Natural killer cell (primary cell): Measurements from ENCODE around the gene SLC17A7. TPM values are rescaled to one million over a fixed set of nuclear protein-coding genes. Genes with fewer than 3 reads are reported as not detected.

Source experiments
- ATAC-seq, 3 donors: fragments of 150-1000 bp in 2 of 3; fragments of 200-7000 bp in 1 of 3; cut with Tn5 transposase; 1 replicate in 1 of 3; 2 replicates in 2 of 3; pipeline ENCODE4 v1.10.0; 2021; ENCODE audit warnings: mild to moderate bottlenecking in 2 of 3, moderate library complexity in 2 of 3
- DNase-seq, 2 donors: peaks; one replicate each; pipeline versions ENCODE4 v3.0.0 to v3.0.0-alpha.2; 2013 to 2021; ENCODE audit warnings: mixed read lengths in 1 of 2
- H3K27ac ChIP-seq: one replicate; pipeline ENCODE4 v1.5.1; 2013; ENCODE audit warnings: mild to moderate bottlenecking, low read length
- H3K27me3 ChIP-seq: one replicate; pipeline ENCODE4 v1.6.1; 2013; ENCODE audit warnings: low read length; ENCODE audit not compliant: control insufficient read depth, insufficient read depth
- H3K36me3 ChIP-seq: one replicate; pipeline ENCODE4 v1.6.1; 2013; ENCODE audit warnings: low read length; ENCODE audit not compliant: control insufficient read depth, insufficient read depth
- H3K4me1 ChIP-seq: one replicate; pipeline ENCODE4 v1.6.1; 2013; ENCODE audit warnings: low read length; ENCODE audit not compliant: control insufficient read depth, insufficient read depth
- H3K4me3 ChIP-seq: one replicate; pipeline ENCODE4 v1.5.1; 2013; ENCODE audit warnings: low read length
- H3K9me3 ChIP-seq: one replicate; pipeline ENCODE4 v1.6.1; 2013; ENCODE audit warnings: low read length; ENCODE audit not compliant: control insufficient read depth, insufficient read depth
- H3K27ac Mint-ChIP-seq, 2 donors: one replicate each; pipeline ENCODE4 v1.8.0; 2022; ENCODE audit warnings: mild to moderate bottlenecking in 2 of 2, mixed read lengths in 2 of 2, moderate library complexity in 1 of 2
- H3K27me3 Mint-ChIP-seq, 2 donors: one replicate each; pipeline ENCODE4 v1.8.0; 2022; ENCODE audit warnings: low read depth in 2 of 2, mixed read lengths in 2 of 2
- H3K36me3 Mint-ChIP-seq: one replicate; pipeline ENCODE4 v1.8.0; 2022; ENCODE audit warnings: mixed read lengths
- H3K4me1 Mint-ChIP-seq, 2 donors: one replicate each; pipeline ENCODE4 v1.8.0; 2022; ENCODE audit warnings: mixed read lengths in 2 of 2
- H3K4me3 Mint-ChIP-seq: one replicate; pipeline ENCODE4 v1.8.0; 2022; ENCODE audit warnings: mild to moderate bottlenecking, moderate library complexity, mixed read lengths
- H3K9me3 Mint-ChIP-seq, 2 donors: one replicate each; pipeline ENCODE4 v1.8.0; 2022; ENCODE audit warnings: mixed read lengths in 2 of 2
- WGBS: methylation state at CpG from one replicate; pipeline ENCODE4 v1.1.7; 2013; ENCODE audit warnings: missing lambda C conversion rate; ENCODE audit not compliant: insufficient coverage; 5-methylcytosine and 5-hydroxymethylcytosine counted together
- intact Hi-C: fragments of 100-400 bp; cut with micrococcal nuclease; formaldehyde crosslinking; loops from one replicate; pipeline ENCODE4 v1.14.2; 2022
- total RNA-seq, 4 donors: library from RNA; stranded (reverse); fragments of 120-200 nt in 1 of 4; gene quantifications; one replicate each; pipeline versions ENCODE4 v1.2.3 to v1.2.4, GENCODE V29; 2013 to 2022
- TF ChIP-seq, protein P1 (sequence below): fragments of 200-600 bp; IDR thresholded peaks from one replicate; pipeline ENCODE4 v1.8.0; 2022; ENCODE audit warnings: antibody characterized with exemption

Gene SLC17A7
- total RNA-seq, 3 donors from 2014 or later (not counting 1 experiment from before 2014, with no cell fraction given): not detected

DNA sequence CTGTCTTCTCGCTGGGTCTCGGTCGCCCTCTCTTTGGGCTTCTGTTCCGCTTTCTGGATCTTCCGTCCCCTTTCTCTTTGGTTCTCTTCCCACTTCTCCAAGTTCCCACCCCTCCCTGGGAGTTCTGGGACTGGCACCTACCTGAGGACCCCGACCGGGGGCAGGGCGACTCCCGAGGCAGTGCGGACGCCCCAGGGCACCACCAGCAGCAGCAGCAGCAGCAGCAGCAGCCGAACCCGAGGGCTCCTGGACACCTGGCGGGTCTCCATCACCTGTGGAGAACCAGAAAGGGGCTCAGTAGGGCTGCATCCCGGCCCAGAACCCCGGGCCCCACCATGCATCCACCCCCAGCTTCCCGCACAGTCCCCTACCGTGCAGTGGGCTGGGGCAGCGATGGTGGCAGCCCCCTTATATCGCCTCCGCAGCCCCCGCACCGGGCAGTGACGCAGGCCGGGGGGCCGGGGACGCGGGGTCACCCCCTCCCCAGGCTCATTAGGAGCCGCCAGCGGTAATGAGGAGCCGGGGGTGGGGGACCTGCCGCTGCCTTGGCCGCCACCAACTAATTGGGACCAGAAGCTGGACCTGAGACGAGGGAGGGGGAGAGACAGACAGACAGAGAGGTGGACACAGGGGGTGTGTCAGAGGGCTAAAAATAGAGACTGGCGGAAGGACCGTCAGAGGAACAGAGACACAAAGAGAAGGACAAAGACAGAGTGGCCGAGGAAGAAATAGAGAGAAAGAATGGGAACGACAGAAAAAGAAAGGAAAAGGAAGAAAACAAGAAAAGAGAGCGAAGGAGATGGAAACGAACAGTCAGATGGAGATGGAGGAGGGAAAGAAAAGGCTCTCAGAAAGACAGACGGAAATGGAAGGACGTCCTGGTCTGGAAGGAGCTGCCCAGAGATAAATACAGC, 18.0 kb downstream of the SLC17A7 start, which contains the start of gene PTH2:
TSS of gene PTH2 (minus strand) at position 371 of the 914 bp plus-strand sequence. CDS start at position 269, 102 bp downstream.
- no peak within 1 kb of the TSS for H3K27ac ChIP-seq
- H3K4me3 ChIP-seq: no peak within 1 kb of the TSS
- no peaks in the 10 kb centered on the region for H3K36me3 ChIP-seq
- intact Hi-C loops: no loop called here
- Mint-ChIP-seq H3K9me3 (no peaks in the 10 kb centered on the region), H3K4me1 (peaks cover 57 to 58% of the 10 kb centered on the region in 2 donors), H3K27me3 (peaks cover 86 to 99% of the 10 kb centered on the region in 2 donors), H3K36me3 (peaks cover 9% of the 10 kb centered on the region), H3K4me3 (peak within 1 kb of the TSS; percentile 83), H3K27ac (peak within 1 kb of the TSS in 1 of 2 donors; percentile 25)
- DNase-seq: no peak
- peaks cover 50% of the 10 kb centered on the region for H3K4me1 ChIP-seq
- ATAC-seq: no peak
- H3K9me3 ChIP-seq: no peaks in the 10 kb centered on the region
- TF ChIP-seq, protein P1, sequence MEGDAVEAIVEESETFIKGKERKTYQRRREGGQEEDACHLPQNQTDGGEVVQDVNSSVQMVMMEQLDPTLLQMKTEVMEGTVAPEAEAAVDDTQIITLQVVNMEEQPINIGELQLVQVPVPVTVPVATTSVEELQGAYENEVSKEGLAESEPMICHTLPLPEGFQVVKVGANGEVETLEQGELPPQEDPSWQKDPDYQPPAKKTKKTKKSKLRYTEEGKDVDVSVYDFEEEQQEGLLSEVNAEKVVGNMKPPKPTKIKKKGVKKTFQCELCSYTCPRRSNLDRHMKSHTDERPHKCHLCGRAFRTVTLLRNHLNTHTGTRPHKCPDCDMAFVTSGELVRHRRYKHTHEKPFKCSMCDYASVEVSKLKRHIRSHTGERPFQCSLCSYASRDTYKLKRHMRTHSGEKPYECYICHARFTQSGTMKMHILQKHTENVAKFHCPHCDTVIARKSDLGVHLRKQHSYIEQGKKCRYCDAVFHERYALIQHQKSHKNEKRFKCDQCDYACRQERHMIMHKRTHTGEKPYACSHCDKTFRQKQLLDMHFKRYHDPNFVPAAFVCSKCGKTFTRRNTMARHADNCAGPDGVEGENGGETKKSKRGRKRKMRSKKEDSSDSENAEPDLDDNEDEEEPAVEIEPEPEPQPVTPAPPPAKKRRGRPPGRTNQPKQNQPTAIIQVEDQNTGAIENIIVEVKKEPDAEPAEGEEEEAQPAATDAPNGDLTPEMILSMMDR: no peak
- 10% methylated on average over 42 of the region's 42 CpGs for WGBS
- H3K27me3 ChIP-seq: peaks cover 80% of the 10 kb centered on the region

DNA sequence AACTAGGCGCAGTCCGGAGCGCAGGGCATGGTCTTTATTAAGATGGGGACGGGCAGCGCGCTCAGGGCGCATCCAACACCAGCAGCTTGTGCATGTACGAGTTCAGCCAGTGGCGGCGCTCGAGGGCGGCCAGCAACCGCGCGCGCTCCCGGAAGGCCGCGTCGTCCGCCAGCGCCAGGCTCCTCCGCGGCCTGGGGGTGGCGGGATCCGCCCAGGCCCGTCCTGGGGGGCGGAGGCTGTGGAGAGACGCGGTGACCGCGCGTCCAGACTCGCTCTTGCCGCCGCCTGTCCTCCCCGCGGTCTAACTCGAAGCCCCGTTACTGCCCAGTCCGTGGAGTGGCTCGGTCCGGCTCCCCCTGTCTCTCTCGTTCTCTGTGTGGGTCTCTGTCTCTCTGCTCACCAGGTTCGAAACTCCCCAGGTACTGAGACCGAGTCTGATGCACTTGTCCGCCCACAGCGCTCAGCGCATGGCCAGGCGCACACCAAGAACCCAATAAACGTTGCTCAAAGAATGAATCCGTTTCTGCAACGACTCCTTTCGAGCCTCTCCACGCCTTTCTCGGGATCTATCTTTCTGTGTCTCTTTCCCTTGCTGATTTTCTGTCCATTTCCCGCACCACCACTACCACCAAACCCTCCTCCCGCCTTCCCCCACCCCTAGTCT, 18.8 kb downstream of the SLC17A7 start:
- no peak overlapping the region for H3K27ac ChIP-seq
- ATAC-seq (peak; percentile 78 to 91 (median 82)), DNase-seq (peak; percentile 62 to 70)
- peaks cover 42% of the 10 kb centered on the region for H3K4me1 ChIP-seq
- 3% methylated on average over 58 of the region's 58 CpGs for WGBS
- intact Hi-C loops: no loop called here
- Mint-ChIP-seq H3K4me3 (peak overlapping the region; percentile 83), H3K36me3 (peaks cover 9% of the 10 kb centered on the region), H3K27ac (peak overlapping the region in 1 of 2 donors; percentile 25), H3K27me3 (peaks cover 85 to 99% of the 10 kb centered on the region in 2 donors), H3K9me3 (no peaks in the 10 kb centered on the region), H3K4me1 (peaks cover 50% of the 10 kb centered on the region in 2 donors)
- no peak overlapping the region for H3K4me3 ChIP-seq
- no peaks in the 10 kb centered on the region for H3K9me3 ChIP-seq
- no peaks in the 10 kb centered on the region for H3K36me3 ChIP-seq
- peaks cover 72% of the 10 kb centered on the region for H3K27me3 ChIP-seq
- TF ChIP-seq, protein P1: peak; percentile 50

DNA sequence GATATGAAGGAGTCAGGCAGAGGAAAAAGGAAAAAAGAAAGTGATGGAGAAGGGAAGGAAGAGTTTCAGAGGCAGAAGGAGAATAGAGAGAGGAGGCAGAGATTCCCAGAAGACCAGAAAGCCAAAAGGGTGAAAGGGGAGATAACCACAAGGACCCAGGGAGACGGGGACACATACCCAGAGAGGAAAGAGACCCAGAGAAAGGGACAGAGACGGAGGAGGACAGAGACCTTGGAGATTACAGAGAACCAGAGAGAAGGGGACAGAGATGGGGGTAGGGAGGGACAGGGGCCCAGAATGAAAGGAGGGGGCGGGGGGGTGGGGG, 19.5 kb downstream of the SLC17A7 start:
- no peak for DNase-seq
- intact Hi-C loops: no loop called here
- H3K9me3 Mint-ChIP-seq: no peaks in the 10 kb centered on the region

More for the DNA sequence above, 19.5 kb downstream of the SLC17A7 start:
- Histone ChIP-seq H3K4me1 (peaks cover 39% of the 10 kb centered on the region), H3K9me3 (no peaks in the 10 kb centered on the region), H3K4me3 (no peak overlapping the region), H3K27me3 (peaks cover 68% of the 10 kb centered on the region), H3K27ac (no peak overlapping the region), H3K36me3 (no peaks in the 10 kb centered on the region)
- 33% methylated on average over 3 of the region's 3 CpGs for WGBS
- ATAC-seq: no peak
- TF ChIP-seq, protein P1: no peak
- H3K36me3 Mint-ChIP-seq: peaks cover 9% of the 10 kb centered on the region
- peaks cover 44 to 47% of the 10 kb centered on the region in 2 donors for H3K4me1 Mint-ChIP-seq
- no peak overlapping the region for H3K27ac Mint-ChIP-seq
- peaks cover 81 to 95% of the 10 kb centered on the region in 2 donors for H3K27me3 Mint-ChIP-seq
- peak overlapping the region; percentile 21 for H3K4me3 Mint-ChIP-seq
